Measurements from ENCODE around the gene CPA4. TPM values are rescaled to one million over a fixed set of nuclear protein-coding genes. Genes with fewer than 3 reads are reported as not detected.

The CPA4 gene
- total RNA-seq, 1 donor from 2014 or later: not detected

- DNase-seq (ENCODE audit: missing footprints) (no peak), ATAC-seq (no peak)
- intact Hi-C loops (cut with DNase I): no loop called here
These were observed 40.9 kb downstream of the CPA4 start for GRCh38 chr7:130333832-130334231.

- DNase-seq (ENCODE audit: missing footprints): no peak
- intact Hi-C loops (cut with DNase I): no loop called here
- ATAC-seq: no peak
These were observed 41.3 kb downstream of the CPA4 start for GRCh38 chr7:130334274-130334673.

- ATAC-seq (no peak), DNase-seq (ENCODE audit: missing footprints) (no peak)
- intact Hi-C loops (cut with DNase I): no loop called here
These were observed 44.5 kb downstream of the CPA4 start for GRCh38 chr7:130337410-130337971.

GRCh38 chr7:130338233-130338632 lies 45.3 kb downstream of the CPA4 start:
- no peak for DNase-seq (ENCODE audit: missing footprints)
- intact Hi-C loops (cut with DNase I): no loop called here
- ATAC-seq: no peak

GRCh38 chr7:130341882-130342281 lies 48.9 kb downstream of the CPA4 start:
- intact Hi-C loops (cut with DNase I): no loop called here
- DNase-seq (ENCODE audit: missing footprints) (no peak), ATAC-seq (no peak)

- intact Hi-C loops (cut with DNase I): no loop called here
- DNase-seq (ENCODE audit: missing footprints) (no peak), ATAC-seq (no peak)
These were observed 49.9 kb downstream of the CPA4 start for GRCh38 chr7:130342701-130343380.

GRCh38 chr7:130344271-130344866 lies 51.4 kb downstream of the CPA4 start, which contains the start of gene CPA5:
CPA5 (plus strand) TSS chr7:130344816; CDS start chr7:130346486, 1,670 bp downstream.
- no peak for DNase-seq (ENCODE audit: missing footprints)
- intact Hi-C loops (cut with DNase I): no loop called here
- ATAC-seq: no peak

GRCh38 chr7:130345136-130345535 lies 52.2 kb downstream of the CPA4 start:
- DNase-seq (ENCODE audit: missing footprints) (no peak), ATAC-seq (no peak)
- intact Hi-C loops (cut with DNase I): no loop called here

- DNase-seq (ENCODE audit: missing footprints) (no peak), ATAC-seq (no peak)
- intact Hi-C loops (cut with DNase I): no loop called here
These were observed 52.8 kb downstream of the CPA4 start for GRCh38 chr7:130345725-130346124.

- DNase-seq (ENCODE audit: missing footprints) (no peak), ATAC-seq (no peak)
- intact Hi-C loops (cut with DNase I): no loop called here
These were observed 53.4 kb downstream of the CPA4 start for GRCh38 chr7:130346177-130346905.

- intact Hi-C loops (cut with DNase I): no loop called here
- DNase-seq (ENCODE audit: missing footprints) (no peak), ATAC-seq (no peak)
These were observed 54.0 kb downstream of the CPA4 start for GRCh38 chr7:130346941-130347340.

- DNase-seq (ENCODE audit: missing footprints) (no peak), ATAC-seq (peak; percentile 17)
- intact Hi-C loops (cut with DNase I): loop anchor here (5.0 to 10.0 kb wide), 3 partner anchors 73 to 145 kb away; partner anchors contain the start of gene MEST
These were observed 57.2 kb downstream of the CPA4 start for GRCh38 chr7:130349911-130350782.

GRCh38 chr7:130350945-130351790 lies 58.2 kb downstream of the CPA4 start:
- intact Hi-C loops (cut with DNase I): loop anchor here (5.0 to 10.0 kb wide), 3 partner anchors 74 to 144 kb away; partner anchors contain the start of gene MEST
- no peak for DNase-seq (ENCODE audit: missing footprints)
- ATAC-seq: peak; percentile 59

GRCh38 chr7:130351791-130352090 lies 58.8 kb downstream of the CPA4 start:
- intact Hi-C loops (cut with DNase I): loop anchor here (5.0 to 10.0 kb wide), 3 partner anchors 74 to 143 kb away; partner anchors contain the start of gene MEST
- no peak for ATAC-seq

GRCh38 chr7:130352194-130353074 lies 59.5 kb downstream of the CPA4 start:
- intact Hi-C loops (cut with DNase I): loop anchor here (5.0 to 10.0 kb wide), 3 partner anchors 75 to 142 kb away; partner anchors contain the start of gene MEST
- DNase-seq (ENCODE audit: missing footprints) (no peak), ATAC-seq (no peak)

More at GRCh38 chr7:130351791-130352090, 58.8 kb downstream of the CPA4 start:
- no peak for DNase-seq (ENCODE audit: missing footprints)

- intact Hi-C loops (cut with DNase I): loop anchor here (5.0 to 10.0 kb wide), 3 partner anchors 76 to 142 kb away; partner anchors contain the start of gene MEST
- DNase-seq (ENCODE audit: missing footprints): no peak
- ATAC-seq: no peak
These were observed 60.2 kb downstream of the CPA4 start for GRCh38 chr7:130353196-130353595.
